Activated CD4-positive, CD25-positive, alpha-beta regulatory T cell treated with anti-CD3 and anti-CD28 coated beads, Interleukin-2, amount 50 U/mL, for 72 hours (primary cell): ENCODE measurements around the gene CAAP1.
"Not testable (repeated sequence)": the region's sequence is repeated elsewhere in the genome, so short reads cannot be mapped to it uniquely, and the experiment has no call there.

ENCODE experiments used
- DNase-seq: peaks from one replicate; pipeline ENCODE4 v3.0.0; 2021

CAAP1 gene

GRCh38 chr9:26828391-26828955, 64.1 kb downstream of the CAAP1 start:
- not testable (repeated sequence) for DNase-seq

DNA sequence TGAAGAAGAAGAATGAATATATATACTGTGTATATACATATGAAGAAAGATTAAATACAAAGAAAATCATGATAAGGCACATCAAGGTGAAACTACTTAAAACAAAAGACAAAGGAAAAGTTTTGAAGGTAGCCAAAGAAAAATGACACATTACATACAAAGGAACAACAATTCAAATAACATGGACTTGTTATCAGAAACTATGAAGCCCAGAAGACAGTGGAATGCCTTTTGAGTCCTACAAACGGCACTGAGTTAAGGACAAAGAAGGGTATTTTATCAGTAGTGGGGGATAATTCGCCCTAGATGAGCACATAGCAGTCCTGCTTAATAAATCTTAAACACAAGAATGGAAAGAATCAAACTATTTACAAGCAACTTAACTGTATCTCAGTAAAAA, 77.8 kb downstream of the CAAP1 start:
- DNase-seq, result no peak

GRCh38 chr9:26813247-26813646, 79.4 kb downstream of the CAAP1 start:
- no peak for DNase-seq

GRCh38 chr9:26812217-26812616, 80.4 kb downstream of the CAAP1 start:
- no peak for DNase-seq

GRCh38 chr9:26811106-26811505, 81.5 kb downstream of the CAAP1 start:
- no peak for DNase-seq

- DNase-seq, result no peak
Observed at GRCh38 chr9:26809795-26810194, 82.8 kb downstream of the CAAP1 start.

GRCh38 chr9:26807161-26807560, 85.4 kb downstream of the CAAP1 start:
- DNase-seq, result no peak

- no peak for DNase-seq
Observed at GRCh38 chr9:26802921-26803320, 89.7 kb downstream of the CAAP1 start.

- DNase-seq, result no peak
Observed at GRCh38 chr9:26801772-26802171, 90.8 kb downstream of the CAAP1 start.

DNA sequence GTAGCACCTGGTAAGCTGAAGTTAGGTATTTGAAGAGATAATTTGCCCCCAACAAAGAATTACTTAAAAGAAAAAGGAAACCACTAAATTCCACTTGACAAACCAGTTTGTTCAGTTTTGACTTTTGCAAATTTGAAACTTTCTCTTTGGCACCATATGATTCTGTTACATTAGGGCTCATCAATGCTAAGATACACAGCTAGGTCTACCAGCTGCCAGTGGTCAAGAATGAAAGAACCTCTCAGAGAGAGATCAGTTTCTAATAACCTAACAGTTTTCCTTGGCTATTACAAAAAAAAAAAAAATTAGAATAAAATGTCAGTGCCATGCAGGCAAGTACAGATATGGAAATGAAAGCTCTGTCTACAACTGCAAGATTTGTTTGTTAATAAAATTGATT, 92.3 kb downstream of the CAAP1 start:
- DNase-seq, result no peak

DNA sequence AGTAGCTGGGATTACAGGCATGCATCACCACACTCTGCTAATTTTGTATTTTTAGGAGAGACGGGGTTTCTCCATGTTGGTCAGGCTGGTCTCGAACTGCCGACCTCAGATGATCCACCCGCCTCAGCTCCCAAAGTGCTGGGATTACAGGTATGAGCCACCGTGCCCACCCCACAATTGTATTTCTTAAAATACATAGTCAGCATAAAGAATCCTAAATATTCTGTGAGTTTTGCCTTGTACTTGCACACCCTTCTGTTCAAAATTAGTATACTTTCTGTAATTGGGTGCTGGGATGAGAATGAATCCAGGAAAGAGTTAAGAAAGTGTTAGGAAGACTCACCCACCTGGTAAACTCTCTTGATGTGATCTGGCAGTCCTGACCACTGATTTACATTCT, 101.3 kb downstream of the CAAP1 start:
- DNase-seq, result no peak
